HTR-8/SVneo (cell line): ENCODE results near the gene DNAAF3.
"Not testable (repeated sequence)": the region's sequence is repeated elsewhere in the genome, so short reads cannot be mapped to it uniquely, and the experiment has no call there.

Experiments used
- DNase-seq: peaks from one replicate; pipeline ENCODE4 v3.0.0; 2011; ENCODE audit warnings: low spot score, mixed read lengths; ENCODE audit not compliant: insufficient read length
- FAIRE-seq: peaks from 2 replicates; lab custom pipeline; 2011; peaks lifted over from hg19 to GRCh38; lab: Jason Lieb, UNC

The DNAAF3 gene

DNA sequence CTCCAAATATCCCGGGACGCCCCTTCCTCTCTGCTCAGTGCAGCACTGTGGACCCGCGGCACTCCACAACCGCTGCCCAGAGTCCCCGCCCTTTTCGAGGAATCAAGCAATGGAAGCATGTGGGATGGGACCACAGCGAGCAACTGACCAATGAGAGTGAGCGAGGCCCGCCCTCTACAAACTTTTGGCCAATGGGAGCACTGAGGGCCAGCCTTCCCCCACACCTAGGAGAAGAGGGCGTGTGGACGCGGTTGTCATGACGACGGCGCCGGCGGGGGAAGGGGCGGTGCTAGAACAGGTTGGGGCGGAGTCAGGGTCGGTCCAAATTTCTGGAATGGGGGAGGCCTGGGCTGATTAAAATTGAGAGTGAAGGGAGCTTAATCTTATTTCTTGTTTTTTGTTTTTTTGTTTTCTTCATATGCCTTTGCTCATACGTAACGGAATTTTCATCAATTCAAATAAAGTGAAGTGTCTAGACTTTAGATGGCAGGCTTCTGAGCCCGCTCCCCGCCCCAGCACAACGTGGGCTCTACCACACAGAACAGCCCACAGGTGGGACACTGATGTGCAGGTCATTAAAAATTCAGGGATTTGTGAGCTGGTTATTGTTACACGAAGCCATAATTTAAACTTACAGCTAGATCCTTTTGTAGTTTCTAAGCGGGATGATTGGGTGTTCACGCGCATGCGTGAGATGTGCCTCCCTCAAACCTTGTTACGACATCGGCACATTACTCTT is at the start of gene DNAAF3:
TSS of gene DNAAF3 (minus strand) at position 84 of the 739 bp plus-strand sequence. CDS start 200 bp downstream, outside the sequence.
- DNase-seq = peak; percentile 99
- peak; percentile 66 for FAIRE-seq

DNA sequence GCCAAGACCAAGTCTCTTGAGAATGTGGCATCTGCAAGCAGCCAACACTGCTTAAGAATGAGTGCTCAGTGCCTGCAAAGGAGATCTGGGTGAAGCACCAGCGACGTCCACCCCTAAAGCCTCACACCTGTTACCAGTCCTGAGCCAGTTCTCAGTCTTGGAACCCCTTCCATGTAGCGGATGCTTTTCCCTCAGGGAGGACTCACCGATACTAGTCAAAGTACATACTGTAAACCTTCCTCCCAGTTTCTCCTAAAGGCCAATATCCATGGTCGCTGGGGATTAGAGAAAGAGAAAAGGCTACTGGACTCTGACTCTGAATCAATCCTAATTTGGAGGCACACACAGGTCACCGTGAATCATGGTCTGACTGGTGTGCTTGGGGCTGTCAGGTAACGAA is 47.1 kb upstream of the DNAAF3 start:
- FAIRE-seq (no peak), DNase-seq (no peak)

GRCh38 chr19:55212447-55212846 is 46.0 kb upstream of the DNAAF3 start:
- FAIRE-seq = no peak

GRCh38 chr19:55209693-55210472 is 43.5 kb upstream of the DNAAF3 start:
- FAIRE-seq (no peak), DNase-seq (peak; percentile 53)

More at GRCh38 chr19:55212447-55212846, 46.0 kb upstream of the DNAAF3 start:
- DNase-seq = peak; percentile 33

- DNase-seq (no peak), FAIRE-seq (no peak)
Observed at GRCh38 chr19:55208880-55209692, 42.7 kb upstream of the DNAAF3 start, which contains the start of gene PTPRH. Gene PTPRH (minus strand): TSS chr19:55209501. CDS start chr19:55209433, 68 bp downstream.

DNA sequence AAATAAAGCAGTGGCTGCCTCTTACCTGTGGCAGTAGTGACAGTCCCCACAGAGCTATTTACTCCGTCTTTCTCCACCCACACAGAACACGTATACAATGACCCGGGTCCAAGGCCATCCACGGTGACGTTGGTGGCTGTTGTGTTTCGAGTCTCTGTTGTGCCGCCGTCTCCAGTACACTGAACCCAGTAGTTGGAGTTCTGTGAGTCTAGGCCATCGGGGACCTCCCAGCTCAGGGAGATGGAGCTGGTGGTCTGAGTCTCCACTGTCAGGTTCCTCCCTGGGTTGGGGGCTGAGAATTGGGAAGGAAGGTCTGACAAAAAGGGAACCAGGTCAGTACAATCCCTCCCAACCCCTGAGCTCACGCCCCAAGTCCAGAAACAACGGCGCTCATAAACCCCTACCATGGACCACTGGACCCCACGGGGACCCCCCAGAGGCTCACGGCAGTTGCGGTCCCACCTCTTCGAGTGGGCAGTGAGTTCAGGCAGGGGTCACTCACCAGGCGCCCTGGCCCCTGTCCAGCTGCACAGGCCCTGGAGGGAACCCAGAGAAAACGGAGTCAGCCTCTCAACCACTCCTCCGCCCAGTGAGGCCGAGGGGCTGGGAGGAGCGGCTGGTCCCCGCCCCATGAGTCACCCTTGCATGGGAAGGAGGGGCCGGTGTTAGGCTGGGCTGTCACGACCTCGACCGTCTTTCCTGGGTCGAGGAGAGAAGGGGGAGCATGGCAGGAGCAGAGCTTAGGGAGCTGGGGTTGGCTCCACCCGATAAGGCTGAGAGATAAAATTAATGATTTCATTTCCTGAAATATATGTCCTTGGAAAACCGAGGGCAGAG is 40.5 kb upstream of the DNAAF3 start:
- FAIRE-seq (no peak), DNase-seq (peak; percentile 96)

DNA sequence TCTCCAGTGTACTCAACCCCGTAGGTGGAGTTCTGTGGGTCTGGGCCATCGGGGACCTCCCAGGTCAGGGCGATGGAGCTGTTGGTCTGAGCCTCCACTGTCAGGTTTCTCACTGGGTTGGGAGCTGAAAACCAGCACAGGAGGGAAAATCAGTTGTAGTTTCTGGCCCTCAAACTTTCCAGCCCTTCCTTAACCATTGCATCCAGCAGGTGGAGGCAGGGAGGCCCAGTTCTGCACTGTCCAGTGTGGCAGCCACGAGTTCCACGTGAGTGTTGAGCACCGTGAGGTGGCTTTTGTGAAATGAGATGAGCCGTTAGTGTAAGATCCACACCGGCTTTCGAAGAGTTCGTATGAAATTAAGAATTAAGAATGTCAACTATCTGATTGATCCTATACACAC is 35.8 kb upstream of the DNAAF3 start:
- not testable (repeated sequence) for DNase-seq, FAIRE-seq

DNA sequence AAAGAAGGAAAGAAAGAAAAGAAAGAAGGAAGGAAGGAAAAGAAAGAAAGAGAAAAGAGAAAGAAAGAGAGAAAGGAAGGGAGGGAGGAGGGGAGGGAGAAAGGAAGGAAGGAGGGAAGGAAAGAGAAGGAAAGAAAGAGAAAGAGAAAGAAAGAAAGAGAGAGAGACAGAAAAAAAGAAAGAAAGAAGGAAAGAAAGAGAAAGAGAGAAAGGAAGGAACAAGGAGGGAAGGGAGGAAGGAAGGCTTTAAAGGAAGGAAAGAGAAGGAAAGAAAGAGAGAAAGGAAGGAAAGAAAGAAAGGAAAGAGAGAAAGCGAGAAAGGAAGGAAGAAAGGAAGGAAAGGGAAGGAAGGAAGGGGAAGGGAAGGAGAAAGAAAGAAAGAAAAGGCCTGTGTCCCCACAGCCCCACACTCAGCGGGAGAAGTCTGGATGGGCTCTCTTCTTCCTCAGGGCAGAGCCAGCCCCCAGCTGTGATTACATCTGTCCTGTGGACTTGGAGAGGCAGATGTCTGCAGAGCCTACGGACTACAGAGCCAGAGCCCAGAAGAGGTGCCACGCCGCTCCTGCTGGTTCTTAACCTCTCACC is 33.3 kb upstream of the DNAAF3 start:
- no peak for DNase-seq
- FAIRE-seq = no peak

DNA sequence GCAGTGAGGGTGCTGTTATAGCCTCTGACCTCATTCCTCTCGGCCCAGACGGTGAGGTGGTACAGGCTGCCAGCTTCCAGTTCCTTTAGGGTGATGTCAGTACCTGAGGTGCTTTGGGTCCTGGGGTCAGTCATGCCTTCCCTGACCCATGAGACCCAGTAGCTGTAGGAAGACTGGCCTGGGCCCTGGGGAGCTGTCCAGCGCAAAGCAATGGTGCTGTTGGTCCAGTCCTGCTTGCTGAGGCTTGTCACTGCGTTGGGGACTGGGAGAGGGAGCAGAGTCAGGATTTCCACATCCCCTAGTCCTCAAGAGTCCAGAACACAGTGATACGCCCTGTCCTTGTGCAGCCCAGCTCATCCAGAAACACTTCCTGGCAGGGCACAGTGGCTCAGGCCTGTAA is 32.2 kb upstream of the DNAAF3 start:
- FAIRE-seq (no peak), DNase-seq (no peak)

- FAIRE-seq = no peak
- no peak for DNase-seq
Observed at GRCh38 chr19:55197528-55197927, 31.1 kb upstream of the DNAAF3 start.

GRCh38 chr19:55196803-55197202 is 30.4 kb upstream of the DNAAF3 start:
- FAIRE-seq = no peak
- no peak for DNase-seq

DNA sequence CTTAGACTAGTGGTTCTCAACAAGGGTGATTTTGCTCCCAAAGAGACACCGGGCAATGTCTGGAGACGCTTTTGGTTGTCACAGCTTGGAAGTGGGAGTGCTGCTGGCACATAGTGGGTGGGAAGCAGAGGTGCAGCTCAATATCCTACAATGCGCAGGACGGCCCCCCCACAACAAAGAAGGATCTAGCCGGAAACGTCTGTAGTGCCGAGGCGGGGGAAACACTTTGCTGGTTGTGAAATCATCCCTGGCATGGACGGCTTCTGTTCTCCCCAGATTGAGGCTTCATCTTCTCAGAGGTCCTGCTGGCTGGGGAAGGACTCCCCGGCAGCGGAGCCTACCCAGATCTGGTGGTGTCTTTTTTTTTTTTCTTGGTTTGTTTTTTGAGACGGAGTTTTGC is 27.1 kb upstream of the DNAAF3 start:
- FAIRE-seq (no peak), DNase-seq (no peak)

GRCh38 chr19:55189403-55189835 is 23.0 kb upstream of the DNAAF3 start:
- peak; percentile 96 for DNase-seq
- FAIRE-seq = peak; percentile 95

- FAIRE-seq = no peak
- DNase-seq = no peak
Observed at GRCh38 chr19:55188625-55189024, 22.2 kb upstream of the DNAAF3 start.

DNA sequence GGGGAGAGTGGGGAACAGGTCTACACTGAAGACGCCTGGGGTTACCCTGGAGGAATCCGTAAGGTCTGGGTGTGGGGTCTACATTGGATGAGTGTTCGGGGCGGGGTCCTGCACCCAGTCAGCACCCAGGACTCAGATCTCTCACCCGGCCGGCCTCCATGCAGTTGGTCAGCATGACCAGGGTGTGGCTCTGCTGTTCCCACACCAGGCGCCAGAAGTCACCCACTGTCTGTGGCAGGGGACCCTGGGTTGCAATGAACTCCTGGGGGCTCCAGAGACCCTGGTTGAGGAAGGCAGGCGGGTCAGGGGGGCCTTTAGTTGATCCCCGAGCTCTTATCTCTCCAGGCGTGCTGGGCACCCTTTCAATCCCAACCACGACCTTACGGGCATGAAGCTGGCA is 19.7 kb upstream of the DNAAF3 start:
- DNase-seq = no peak
- FAIRE-seq = no peak

DNA sequence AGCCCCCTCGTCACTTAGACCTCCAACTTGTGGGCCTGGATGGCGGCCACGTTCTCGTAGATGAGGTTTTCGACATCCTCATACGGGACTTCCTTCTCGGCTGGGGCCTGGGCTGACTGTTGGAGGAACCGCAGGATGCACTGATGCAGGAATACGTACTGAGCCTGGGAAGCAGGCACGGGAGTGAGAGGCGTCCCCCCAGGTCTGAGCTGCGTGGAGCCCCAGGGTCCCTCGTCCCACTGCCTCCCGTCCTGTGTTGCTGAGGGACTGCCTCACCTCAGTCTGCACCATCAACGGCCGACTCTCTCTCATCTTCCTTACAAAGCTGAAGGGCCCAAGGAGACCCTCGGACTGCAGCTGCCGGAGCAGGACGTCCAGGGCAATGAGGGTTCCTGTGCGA is 15.3 kb upstream of the DNAAF3 start:
- DNase-seq = no peak

GRCh38 chr19:55179606-55180484 is 13.4 kb upstream of the DNAAF3 start, which contains the start of gene SYT5:
Gene SYT5 (minus strand): TSS chr19:55180289. CDS start chr19:55179041, 1,248 bp downstream.
- DNase-seq = no peak
- FAIRE-seq = peak; percentile 46

More for the DNA sequence above, 15.3 kb upstream of the DNAAF3 start:
- no peak for FAIRE-seq
